NCI-H1417 treated with DMSO at 0.1 percent for 48 hours (cell line): ENCODE measurements around the gene CFAP46.

Experiments
- DNase-seq: peaks from one replicate; lab custom pipeline; 2025; lab: John Stamatoyannopoulos, UW

The CFAP46 gene

GRCh38 chr10:132880128-132880981 lies 62.0 kb downstream of the CFAP46 start:
- DNase-seq = no peak

GRCh38 chr10:132879408-132880127 lies 62.8 kb downstream of the CFAP46 start:
- DNase-seq = no peak

DNA sequence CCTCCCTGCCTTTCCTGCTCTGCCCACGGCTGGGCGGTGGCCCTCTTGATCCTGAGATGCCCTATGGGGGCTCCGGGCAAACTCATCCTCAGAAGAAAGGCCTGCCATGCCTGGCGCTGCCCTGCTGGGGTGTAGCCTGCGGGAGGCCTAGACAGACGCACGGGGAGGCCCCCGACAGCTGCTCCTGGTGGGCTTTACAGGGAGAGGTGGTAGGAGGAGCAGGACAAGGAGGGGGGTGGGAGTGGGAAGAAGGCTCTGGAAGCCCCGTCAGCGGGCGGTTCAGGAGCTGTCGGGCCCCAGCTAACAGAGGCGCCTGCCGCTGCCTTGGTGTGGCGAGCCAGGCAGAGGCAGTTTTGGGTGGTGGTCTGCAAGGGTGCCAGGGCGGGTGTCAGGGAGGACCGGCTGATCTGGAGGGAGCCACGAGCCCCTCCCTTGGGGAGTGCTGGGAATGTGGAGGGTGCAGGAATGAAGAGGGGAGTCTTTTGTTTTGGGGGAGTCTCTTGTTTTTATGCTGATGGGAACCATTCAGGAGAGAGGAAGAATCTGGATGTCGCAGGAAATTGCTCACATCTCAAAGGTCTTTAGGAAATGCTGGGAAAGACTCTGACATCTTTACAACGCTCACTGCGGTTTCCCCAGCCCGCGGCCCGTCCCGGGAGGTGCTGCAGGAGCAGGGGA lies 63.5 kb downstream of the CFAP46 start:
- DNase-seq = no peak

GRCh38 chr10:132878091-132878729 lies 64.2 kb downstream of the CFAP46 start:
- no peak for DNase-seq

GRCh38 chr10:132877473-132877872 lies 64.9 kb downstream of the CFAP46 start:
- no peak for DNase-seq

DNA sequence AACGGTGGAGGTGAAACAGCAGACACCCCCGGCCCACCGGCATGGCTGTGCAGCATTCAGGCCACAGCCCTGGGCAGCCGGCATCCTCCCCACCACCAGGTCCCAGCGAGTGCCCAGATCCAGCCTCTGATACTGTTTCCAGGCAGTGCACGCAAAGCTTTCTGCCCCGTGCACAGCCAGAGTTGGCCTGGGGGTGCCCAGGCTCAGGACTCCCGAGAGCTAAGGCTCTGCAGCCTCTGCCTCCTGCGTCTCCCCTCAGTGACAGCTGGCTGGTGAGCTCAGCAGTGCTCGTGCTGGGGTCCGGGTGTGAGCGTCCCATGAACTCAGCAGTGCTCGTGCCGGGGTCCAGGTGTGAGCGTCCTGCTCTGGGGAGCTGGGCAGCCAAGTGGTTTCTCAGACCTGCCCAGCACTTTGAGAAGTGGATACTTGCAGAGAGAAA lies 65.4 kb downstream of the CFAP46 start:
- DNase-seq = no peak

GRCh38 chr10:132876131-132876860 lies 66.1 kb downstream of the CFAP46 start:
- no peak for DNase-seq

- no peak for DNase-seq
These were observed 66.9 kb downstream of the CFAP46 start for GRCh38 chr10:132875435-132875834.

- no peak for DNase-seq
These were observed 69.0 kb downstream of the CFAP46 start for GRCh38 chr10:132873395-132873794.

- no peak for DNase-seq
These were observed 69.7 kb downstream of the CFAP46 start for GRCh38 chr10:132872658-132873057.

DNA sequence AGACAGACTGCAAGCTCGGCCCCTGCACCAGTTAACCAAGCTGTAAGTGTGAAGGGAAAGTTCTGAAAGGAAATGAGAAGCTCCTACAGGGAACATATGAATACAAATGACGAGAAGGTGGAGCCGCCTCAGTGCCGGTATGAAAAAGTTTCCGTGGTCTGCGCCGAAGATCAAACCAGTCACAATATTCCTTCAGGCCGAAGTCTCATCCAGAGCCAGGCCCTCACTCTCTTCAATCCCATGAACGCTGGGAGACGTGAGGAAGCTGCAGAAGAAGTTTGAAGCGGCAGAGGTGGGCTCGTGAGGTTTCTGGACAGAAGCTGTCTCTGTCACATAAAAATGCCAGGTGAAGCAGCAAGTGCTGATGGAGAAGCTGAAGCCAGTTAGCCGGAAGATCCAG lies 71.9 kb downstream of the CFAP46 start:
- no peak for DNase-seq

DNA sequence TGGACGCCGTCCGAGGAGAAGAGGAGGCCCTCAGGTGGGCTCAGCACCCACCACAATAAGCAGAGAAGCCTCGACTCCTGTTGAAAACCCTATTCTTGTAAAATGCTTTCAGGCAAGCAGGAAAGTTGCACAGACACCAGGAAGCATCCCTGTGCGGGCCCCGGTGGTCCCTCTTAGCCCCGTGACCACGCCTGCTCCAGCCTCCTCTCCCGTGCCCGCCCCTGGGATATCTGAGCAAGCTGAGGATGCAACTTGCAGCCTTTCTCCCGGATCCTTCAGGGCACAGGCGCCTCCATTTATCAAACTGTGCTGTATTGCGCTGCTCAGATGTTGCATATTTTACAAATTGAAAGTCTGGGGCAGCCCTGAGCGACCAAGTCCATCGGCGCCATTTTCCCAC lies 72.7 kb downstream of the CFAP46 start:
- DNase-seq = no peak

DNA sequence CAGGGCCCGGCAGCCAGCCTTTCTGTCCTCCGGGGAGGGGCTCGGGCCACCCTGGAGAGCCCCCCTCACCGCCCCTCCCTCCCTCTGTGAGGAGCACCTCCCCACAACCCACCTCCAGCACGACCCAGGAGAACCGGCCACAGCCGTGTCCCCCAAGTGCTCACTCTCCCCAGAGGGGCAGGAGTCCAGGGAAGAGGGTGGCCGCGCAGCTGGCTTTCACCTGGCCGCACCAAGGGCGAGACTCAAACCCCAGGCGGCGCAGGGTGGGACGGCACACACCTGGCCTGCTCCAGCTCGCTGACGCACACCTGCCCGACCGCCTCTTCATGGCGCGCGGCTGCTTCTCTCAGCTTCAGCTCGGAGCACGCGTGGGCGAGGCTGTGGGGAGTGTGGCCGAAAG lies 73.4 kb downstream of the CFAP46 start:
- no peak for DNase-seq

DNA sequence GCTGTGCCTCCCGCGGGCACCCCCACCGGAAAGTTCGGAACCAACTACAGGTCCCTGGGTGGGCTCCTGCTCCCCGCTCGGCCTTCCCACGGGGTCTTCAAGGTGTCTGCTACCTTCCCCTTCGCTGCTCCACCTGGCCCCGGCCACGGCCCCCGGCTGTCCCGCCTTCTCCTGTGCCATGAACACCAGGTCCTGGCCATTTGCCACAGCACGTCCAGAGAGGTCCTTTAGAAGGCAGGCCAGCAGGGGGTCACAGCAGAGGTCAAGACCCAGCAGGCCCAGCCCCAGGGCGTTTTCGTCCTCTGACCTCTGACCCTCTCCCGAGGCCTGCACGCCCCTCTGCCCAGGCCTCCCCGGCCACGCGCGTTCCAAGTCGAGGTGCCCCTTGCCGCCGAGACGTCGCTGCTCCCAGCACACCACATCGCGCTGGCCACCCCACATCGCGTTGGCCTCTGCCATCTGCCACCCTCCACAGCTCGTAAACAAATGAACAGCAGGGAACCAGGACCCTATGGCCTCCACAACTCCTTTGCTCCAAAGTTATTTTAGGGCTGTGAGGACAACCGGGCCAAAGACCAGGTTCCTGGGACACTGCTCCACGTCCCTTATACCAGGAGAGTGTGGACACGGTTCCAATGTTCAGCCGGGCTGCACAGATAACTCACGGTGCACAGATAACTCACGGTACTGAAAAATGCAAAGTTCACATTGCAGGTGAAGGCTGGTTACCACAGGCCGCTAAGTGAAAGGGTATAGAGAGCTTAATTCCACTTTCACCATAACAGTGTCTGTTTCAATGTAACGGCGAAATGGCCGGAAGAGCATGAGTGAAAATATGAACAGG lies 74.3 kb downstream of the CFAP46 start:
- no peak for DNase-seq

GRCh38 chr10:132866601-132867381 lies 75.6 kb downstream of the CFAP46 start:
- DNase-seq = no peak

- DNase-seq = no peak
These were observed 76.3 kb downstream of the CFAP46 start for GRCh38 chr10:132865851-132866600.

- no peak for DNase-seq
These were observed 77.2 kb downstream of the CFAP46 start for GRCh38 chr10:132865171-132865631.

DNA sequence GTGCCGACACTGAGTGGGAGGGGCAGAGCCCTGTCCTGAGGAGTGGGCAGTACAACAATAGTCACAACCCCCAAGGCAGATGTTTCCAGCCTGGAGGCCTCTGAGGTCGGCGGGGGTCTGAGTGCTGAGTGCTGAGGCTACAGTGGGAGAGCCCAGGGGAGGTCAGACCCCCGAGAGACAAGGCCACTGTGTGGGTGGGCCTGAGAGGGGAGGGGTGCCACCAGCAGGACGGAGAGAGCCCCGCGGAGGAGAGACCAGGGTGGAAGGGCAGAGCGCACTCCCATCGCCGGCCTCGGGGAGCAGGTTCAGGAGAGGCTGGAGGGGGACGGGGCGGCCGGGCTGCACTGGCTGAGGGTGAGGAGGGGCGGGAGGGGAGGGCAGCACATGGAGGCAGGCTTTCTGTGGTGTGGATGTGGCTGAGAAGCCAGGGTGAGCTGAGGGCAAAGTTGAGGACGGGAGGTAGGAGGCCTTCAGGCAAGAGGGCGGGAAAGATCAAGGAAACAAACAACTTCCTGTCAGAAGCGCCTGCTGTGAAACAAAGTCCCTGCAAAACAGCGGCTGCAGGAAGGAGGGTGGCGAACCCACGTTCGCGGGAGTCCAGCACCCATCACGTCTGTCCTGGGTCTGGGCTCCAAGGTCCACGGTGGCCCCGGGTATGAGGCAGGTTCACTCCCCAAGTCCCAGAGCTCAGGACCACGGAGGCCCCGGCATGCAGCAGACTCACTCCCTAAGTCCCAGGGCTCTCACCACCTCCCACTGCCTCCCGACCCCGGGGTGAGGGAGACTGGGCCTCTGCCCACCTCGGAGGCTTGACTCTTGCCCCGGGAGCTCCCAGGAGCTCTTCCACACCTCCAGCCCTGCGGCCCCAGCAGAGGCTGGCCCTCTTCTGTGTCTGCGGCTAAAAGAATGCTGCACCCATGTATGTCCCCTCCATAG lies 79.6 kb downstream of the CFAP46 start:
- no peak for DNase-seq
